K562 (cell line): ENCODE results near the gene CELF4. TPM values are rescaled to one million over a fixed set of nuclear protein-coding genes. Genes with fewer than 3 reads are reported as not detected.

Experiments
- ATAC-seq: fragments of 200-7000 bp; cut with Tn5 transposase; 3 replicates; pipeline ENCODE4 v1.9.1; 2020; ENCODE audit warnings: moderate library complexity
- BruUV-seq: library from RNA; stranded (reverse); fragments of 400-500 nt; replicated peaks from 2 replicates; lab custom pipeline; 2021; lab: Mats Ljungman, UMichigan
- CTCF ChIA-PET: fragments of 300-600 bp; formaldehyde crosslinking; extraction: SDS; loops from one replicate; lab custom pipeline; 2021; ENCODE audit warnings: low intra/inter-chr PET ratio; lab: Yijun Ruan, JAX
- POLR2A ChIA-PET: fragments of 300-600, 350-650 bp; sonication (Branson Sonifier 250); formaldehyde crosslinking; extraction: SDS; loops from one replicate; lab custom pipeline; 2021; ENCODE audit warnings: antibody characterized with exemption, inconsistent platforms; lab: Yijun Ruan, JAX
- DNase-seq, 4 experiments: peaks; one replicate each; pipeline versions ENCODE4 v3.0.0 to v3.0.0-alpha.2; 2011 to 2018; ENCODE audit warnings: low spot score in 3 of 4, mixed read lengths in 3 of 4; ENCODE audit errors: extremely low read depth in 1 of 4
- FAIRE-seq: peaks from 2 replicates; lab custom pipeline; 2011; peaks lifted over from hg19 to GRCh38; lab: Jason Lieb, UNC
- H2AFZ ChIP-seq: 2 replicates; pipeline ENCODE4 v1.6.0; 2011; ENCODE audit warnings: low read depth, low read length, control low read depth, inconsistent platforms
- H3K27ac ChIP-seq: fragments of 200-600 bp; 3 replicates; pipeline ENCODE4 v1.8.0; 2011; ENCODE audit warnings: low read depth, mild to moderate bottlenecking, control low read depth, inconsistent platforms, low read length, moderate library complexity, mixed read lengths; ENCODE audit errors: extremely low read depth
- H3K27me3 ChIP-seq, 2 experiments: fragments of 300-600 bp in 1 of 2; 2 replicates in 1 of 2; 3 replicates in 1 of 2; pipeline versions ENCODE4 v1.6.0 to v1.8.0; 2011; ENCODE audit warnings: inconsistent platforms in 2 of 2, low read length in 2 of 2, mild to moderate bottlenecking in 1 of 2, mixed read lengths in 1 of 2, moderate library complexity in 1 of 2; ENCODE audit not compliant: control insufficient read depth in 2 of 2, insufficient read depth in 2 of 2
- H3K36me3 ChIP-seq: fragments of 300-600 bp; 3 replicates; pipeline ENCODE4 v1.8.0; 2011; ENCODE audit warnings: mild to moderate bottlenecking, low read length, inconsistent platforms; ENCODE audit not compliant: control insufficient read depth, insufficient read depth
- H3K4me1 ChIP-seq, 2 experiments: fragments of 200-600 bp in 1 of 2; replicated peaks in 1 of 2; 2 replicates in 1 of 2; 3 replicates in 1 of 2; pipeline versions ENCODE4 v1.5.1 to v1.8.0; 2011; ENCODE audit warnings: inconsistent platforms in 2 of 2, low read length in 2 of 2, mild to moderate bottlenecking in 1 of 2, mixed read lengths in 1 of 2, moderate library complexity in 1 of 2; ENCODE audit not compliant: control insufficient read depth in 2 of 2, insufficient read depth in 2 of 2
- H3K4me2 ChIP-seq: 2 replicates; pipeline ENCODE4 v1.6.1; 2011; ENCODE audit warnings: low read length, control low read depth, inconsistent platforms, mixed read lengths; ENCODE audit not compliant: insufficient read depth
- H3K4me3 ChIP-seq: fragments of 200-600 bp; sonication (generic), shearing (Covaris generic); 2 replicates; pipeline ENCODE4 v1.5.1; 2016; ENCODE audit warnings: control low read depth, inconsistent platforms
- H3K79me2 ChIP-seq: fragments of 200-600 bp; 3 replicates; pipeline ENCODE4 v1.8.0; 2011; ENCODE audit warnings: low read length, inconsistent platforms; ENCODE audit not compliant: control insufficient read depth, insufficient read depth
- H3K9ac ChIP-seq, 2 experiments: 2 replicates each; pipeline versions ENCODE4 v1.6.0 to v1.6.1; 2011; ENCODE audit warnings: low read depth in 2 of 2, low read length in 2 of 2, control low read depth in 1 of 2, inconsistent platforms in 1 of 2, mild to moderate bottlenecking in 1 of 2, mixed read lengths in 1 of 2; ENCODE audit not compliant: insufficient read depth in 1 of 2
- H3K9me1 ChIP-seq: one replicate; pipeline ENCODE4 v1.6.0; 2011; ENCODE audit warnings: inconsistent platforms, mild to moderate bottlenecking, low read length, moderate library complexity; ENCODE audit not compliant: control insufficient read depth, insufficient read depth
- H3K9me3 ChIP-seq: replicated peaks from 2 replicates; pipeline ENCODE4 v1.5.1; 2011; ENCODE audit warnings: low read depth, low read length, inconsistent platforms; ENCODE audit not compliant: control insufficient read depth, insufficient read depth
- H4K20me1 ChIP-seq: replicated peaks from 2 replicates; pipeline ENCODE4 v1.6.1; 2011; ENCODE audit warnings: low read length, inconsistent platforms, mixed read lengths; ENCODE audit not compliant: control insufficient read depth, insufficient read depth
- ERF ChIP-seq: fragments of 450-650 bp; formaldehyde crosslinking; IDR thresholded peaks from 2 replicates; pipeline ENCODE4 v1.4.0; 2020; ENCODE audit warnings: mild to moderate bottlenecking, mixed read lengths
- KDM4B ChIP-seq, 2 experiments: fragments of 450-650 bp in 1 of 2; sonication (generic) in 1 of 2; IDR thresholded peaks; 2 replicates each; pipeline ENCODE4 v1.6.1; 2016 to 2017; ENCODE audit warnings: borderline replicate concordance in 2 of 2, antibody characterized with exemption in 1 of 2, low read depth in 1 of 2, mild to moderate bottlenecking in 1 of 2
- NELFE ChIP-seq: IDR thresholded peaks from 2 replicates; pipeline ENCODE4 v1.6.1; 2011; ENCODE audit warnings: mild to moderate bottlenecking; ENCODE audit not compliant: insufficient read depth, insufficient read length
- NFYB ChIP-seq: IDR thresholded peaks from 2 replicates; pipeline ENCODE4 v1.6.1; 2011; ENCODE audit warnings: mild to moderate bottlenecking, moderate library complexity; ENCODE audit not compliant: insufficient read length; ENCODE audit errors: extremely low read depth
- TOE1 ChIP-seq, 2 experiments: fragments of 450-650 bp in 1 of 2; sonication (generic) in 1 of 2; formaldehyde crosslinking in 1 of 2; IDR thresholded peaks; 2 replicates each; pipeline versions ENCODE4 v1.7.1 to v1.8.0; 2016 to 2022; ENCODE audit warnings: borderline replicate concordance in 2 of 2, mild to moderate bottlenecking in 2 of 2, antibody characterized with exemption in 1 of 2, inconsistent platforms in 1 of 2, low read depth in 1 of 2, missing genetic modification reagents in 1 of 2, moderate library complexity in 1 of 2
- TRIM28 ChIP-seq: fragments of 450-650 bp; IDR thresholded peaks from 2 replicates; pipeline ENCODE4 v1.6.1; 2017
- ZNF212 ChIP-seq: fragments of 450-650 bp; formaldehyde crosslinking; IDR thresholded peaks from 2 replicates; pipeline ENCODE4 v1.4.0; 2020; ENCODE audit warnings: mild to moderate bottlenecking
- ZNF24 ChIP-seq: fragments of 450-650 bp; IDR thresholded peaks from 2 replicates; pipeline ENCODE4 v1.6.1; 2016
- ZNF592 ChIP-seq: fragments of 450-650 bp; IDR thresholded peaks from 2 replicates; pipeline ENCODE4 v1.6.1; 2017; ENCODE audit warnings: antibody characterized with exemption, mild to moderate bottlenecking
- WGBS: fragments of 100-300 bp; shearing (Covaris generic); methylation state at CpG from one replicate; pipeline ENCODE4 v1.1.6; 2016; ENCODE audit warnings: low coverage, mixed read lengths; ENCODE audit not compliant: insufficient coverage; ENCODE audit errors: missing lambda C conversion rate; 5-methylcytosine and 5-hydroxymethylcytosine counted together
- in situ Hi-C: fragments of 300-500 bp; cut with MboI; formaldehyde crosslinking; loops from 4 replicates; pipeline ENCODE4 v1.15.0; 2018; ENCODE audit warnings: inconsistent platforms, mixed read lengths
- intact Hi-C: fragments of 100-400 bp; cut with micrococcal nuclease; formaldehyde crosslinking; loops from 2 replicates; pipeline ENCODE4 v1.14.2; 2022
- polyA plus RNA-seq, 8 experiments: library from polyadenylated mRNA; depleted of rRNA in 4 of 8; stranded (reverse) in 5 of 8; unstranded in 3 of 8; fragments of >200 nt; fragmentation: Nextera tagmentation in 2 of 8; fragmentation: Illumina TruSeq in 1 of 8; extraction: Ambion mirVana in 2 of 8; extraction: Trizol in 1 of 8; gene quantifications; 2 replicates each; pipeline versions ENCODE4 v1.2.1 to v1.2.3, GENCODE V29; 2011 to 2014; ENCODE audit warnings: inconsistent platforms in 1 of 8, missing spikeins in 1 of 8
- total RNA-seq, 7 experiments: library from RNA; depleted of rRNA in 6 of 7; stranded (reverse); fragments of >200 nt in 6 of 7; fragmentation: Illumina TruSeq in 2 of 7; extraction: Trizol in 2 of 7; gene quantifications; 2 replicates each; pipeline versions ENCODE4 v1.2.1 to v1.2.3, GENCODE V29; 2011 to 2021; ENCODE audit warnings: low replicate concordance in 1 of 7
- TF ChIP-seq, protein P1 (sequence below): fragments of 250-450 bp; sonication (Bioruptor Pico); IDR thresholded peaks from 2 replicates; pipeline ENCODE4 v1.5.0; 2021; ENCODE audit warnings: mild to moderate bottlenecking, borderline replicate concordance

The CELF4 gene
- total and polyA plus RNA-seq, 9 of the 15 experiments (the other 6 are each of a cell fraction or from before 2014, with no cell fraction given): 0.04 to 0.24 (median 0.07) TPM; not detected in 3

- TF ChIP-seq, protein P1, sequence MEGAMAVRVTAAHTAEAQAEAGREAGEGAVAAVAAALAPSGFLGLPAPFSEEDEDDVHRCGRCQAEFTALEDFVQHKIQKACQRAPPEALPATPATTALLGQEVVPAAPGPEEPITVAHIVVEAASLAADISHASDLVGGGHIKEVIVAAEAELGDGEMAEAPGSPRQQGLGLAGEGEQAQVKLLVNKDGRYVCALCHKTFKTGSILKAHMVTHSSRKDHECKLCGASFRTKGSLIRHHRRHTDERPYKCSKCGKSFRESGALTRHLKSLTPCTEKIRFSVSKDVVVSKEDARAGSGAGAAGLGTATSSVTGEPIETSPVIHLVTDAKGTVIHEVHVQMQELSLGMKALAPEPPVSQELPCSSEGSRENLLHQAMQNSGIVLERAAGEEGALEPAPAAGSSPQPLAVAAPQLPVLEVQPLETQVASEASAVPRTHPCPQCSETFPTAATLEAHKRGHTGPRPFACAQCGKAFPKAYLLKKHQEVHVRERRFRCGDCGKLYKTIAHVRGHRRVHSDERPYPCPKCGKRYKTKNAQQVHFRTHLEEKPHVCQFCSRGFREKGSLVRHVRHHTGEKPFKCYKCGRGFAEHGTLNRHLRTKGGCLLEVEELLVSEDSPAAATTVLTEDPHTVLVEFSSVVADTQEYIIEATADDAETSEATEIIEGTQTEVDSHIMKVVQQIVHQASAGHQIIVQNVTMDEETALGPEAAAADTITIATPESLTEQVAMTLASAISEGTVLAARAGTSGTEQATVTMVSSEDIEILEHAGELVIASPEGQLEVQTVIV: no peak
- TF ChIP-seq ZNF24: no peak
These were observed 203.3 kb downstream of the CELF4 start (continued) for GRCh38 chr18:37362158-37362890.

DNA sequence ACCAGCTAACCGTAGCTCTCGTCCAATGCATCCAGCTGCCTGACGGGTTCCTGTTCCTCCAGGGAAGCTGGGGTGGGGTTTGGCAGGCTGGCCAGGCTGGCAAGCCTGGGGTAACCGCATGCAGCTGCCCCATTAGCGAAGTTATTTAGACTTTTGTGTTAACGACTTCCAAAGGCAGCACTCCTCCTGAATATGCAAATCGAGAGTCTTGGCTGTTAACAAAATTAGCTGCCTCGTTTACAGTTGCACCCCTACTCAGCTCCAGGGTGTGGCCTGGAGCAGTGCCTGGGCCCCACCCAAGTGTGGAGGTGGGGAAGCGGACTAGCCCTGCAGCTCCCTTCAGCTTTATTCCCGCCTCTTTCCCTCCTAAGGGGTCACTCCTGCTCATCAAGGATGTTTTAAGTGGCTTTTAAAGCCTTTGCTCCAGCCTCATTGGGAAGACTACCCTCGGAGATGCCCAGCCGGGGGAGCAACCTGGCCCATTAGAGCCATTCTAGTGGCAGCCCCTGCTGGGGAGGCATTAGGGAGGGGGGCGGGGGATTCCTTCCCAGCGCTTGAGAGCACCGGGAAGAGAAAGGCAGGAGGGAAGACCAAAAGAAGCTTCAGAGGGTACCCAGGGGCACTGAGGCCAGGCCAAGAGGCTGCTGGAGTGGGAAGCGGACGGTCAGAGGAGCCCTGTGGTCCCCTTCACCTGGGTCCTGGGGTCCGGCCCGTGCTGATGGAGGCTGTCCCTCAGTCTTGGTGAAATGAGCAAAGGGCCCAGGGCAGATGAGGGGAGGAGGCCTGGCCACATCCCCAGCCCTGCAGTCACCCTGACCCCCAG, 204.1 kb downstream of the CELF4 start:
- Histone ChIP-seq H3K9ac (no peak overlapping the region), H3K4me3 (no peak overlapping the region), H2AFZ (no peak overlapping the region), H3K9me1 (no peaks in the 10 kb centered on the region), H3K9me3 (no peaks in the 10 kb centered on the region), H3K27ac (no peak overlapping the region), H3K36me3 (no peaks in the 10 kb centered on the region), H3K4me2 (no peak overlapping the region), H4K20me1 (no peaks in the 10 kb centered on the region; the same call in none of the 2 replicates), H3K27me3 (peaks cover 0 to 13% of the 10 kb centered on the region in 2 experiments; a peak in 1 of 5 replicates), H3K4me1 (no peaks in the 10 kb centered on the region), H3K79me2 (no peaks in the 10 kb centered on the region)
- FAIRE-seq: no peak
- DNase-seq: no peak
- in situ Hi-C loops: no loop called here
- ChIA-PET CTCF (no interaction called here), POLR2A (no interaction called here)
- intact Hi-C loops: no loop called here
- 0% methylated on average over 17 of the region's 19 CpGs for WGBS
- BruUV-seq: no TSS peak
- no peak for TF ChIP-seq ZNF212 (CRISPR knock-in tag)
- TF ChIP-seq NFYB: no peak
- no peak for TF ChIP-seq TOE1 (IDR thresholded peaks at IDR 0.05; ENCODE audit: borderline replicate concordance)
- no peak for TF ChIP-seq TOE1 (CRISPR knock-in tag; IDR thresholded peaks at IDR 0.05; ENCODE audit: borderline replicate concordance, low read depth)
- TF ChIP-seq ERF (CRISPR knock-in tag): no peak
- no peak for TF ChIP-seq ZNF592
- TF ChIP-seq NELFE: no peak
- no peak for TF ChIP-seq TRIM28
- no peak for TF ChIP-seq KDM4B (IDR thresholded peaks at IDR 0.05; ENCODE audit: borderline replicate concordance in 2 of 2, low read depth in 1 of 2)
- no peak for ATAC-seq
